EL (cell line): ENCODE results near the gene TRPM8.

Source experiments
- DNase-seq: peaks from one replicate; pipeline ENCODE4 v3.0.0-alpha.2; 2016

TRPM8 gene

DNA sequence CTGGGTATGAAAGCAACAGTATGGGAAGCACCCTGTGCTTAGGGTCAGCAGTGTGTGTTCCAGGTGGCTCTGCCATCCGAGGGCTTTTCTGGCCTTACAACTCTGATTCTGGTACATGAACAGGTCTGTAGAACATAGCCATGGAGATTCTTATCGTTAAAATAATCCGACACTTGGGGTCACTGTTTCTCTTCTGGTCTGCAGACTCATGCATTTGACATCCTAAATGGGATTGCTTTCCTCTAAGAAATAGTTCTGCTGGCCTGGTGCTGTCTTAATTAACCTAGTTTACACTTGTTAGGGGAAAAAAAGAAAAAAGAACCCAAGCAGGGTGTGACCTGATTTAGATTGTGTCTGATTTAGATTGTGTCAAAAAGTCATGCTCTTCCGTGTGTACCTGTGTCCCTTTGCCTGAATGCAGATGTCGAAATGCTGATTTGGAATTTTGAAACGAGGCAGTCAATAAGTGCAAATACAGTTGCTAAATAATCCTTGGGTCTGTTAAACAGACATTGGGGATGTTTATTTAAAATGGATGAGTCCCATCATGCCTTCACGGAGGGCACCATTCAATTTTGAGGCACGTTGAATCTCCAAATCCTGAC, 59.6 kb downstream of the TRPM8 start:
- peak; percentile 69 for DNase-seq

DNA sequence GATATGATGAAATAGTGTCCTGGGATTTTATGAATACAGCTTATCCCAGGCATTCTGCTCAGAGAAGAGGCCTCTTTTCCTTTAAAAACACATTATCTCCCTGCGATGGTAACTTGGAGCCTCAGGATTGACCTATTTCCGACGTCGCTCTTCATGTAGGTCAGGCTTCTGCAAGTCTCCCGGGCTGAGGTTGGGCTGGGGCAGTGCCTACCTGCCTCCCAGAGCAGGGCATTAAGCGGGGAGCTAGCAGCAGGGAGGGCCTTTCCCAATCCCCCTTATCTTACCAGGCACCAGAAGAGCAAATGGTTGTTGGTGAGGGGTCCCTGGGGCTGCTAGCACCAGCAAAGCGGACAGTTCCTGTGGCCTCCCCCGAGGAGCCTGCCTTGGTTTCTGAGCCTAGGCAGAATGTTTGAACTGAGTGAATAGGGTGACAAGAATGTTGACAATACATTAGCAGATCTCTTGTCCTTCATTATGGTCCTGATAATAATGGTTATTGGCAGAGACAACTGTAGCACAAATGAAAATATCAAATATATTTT, 60.2 kb downstream of the TRPM8 start:
- no peak for DNase-seq

DNA sequence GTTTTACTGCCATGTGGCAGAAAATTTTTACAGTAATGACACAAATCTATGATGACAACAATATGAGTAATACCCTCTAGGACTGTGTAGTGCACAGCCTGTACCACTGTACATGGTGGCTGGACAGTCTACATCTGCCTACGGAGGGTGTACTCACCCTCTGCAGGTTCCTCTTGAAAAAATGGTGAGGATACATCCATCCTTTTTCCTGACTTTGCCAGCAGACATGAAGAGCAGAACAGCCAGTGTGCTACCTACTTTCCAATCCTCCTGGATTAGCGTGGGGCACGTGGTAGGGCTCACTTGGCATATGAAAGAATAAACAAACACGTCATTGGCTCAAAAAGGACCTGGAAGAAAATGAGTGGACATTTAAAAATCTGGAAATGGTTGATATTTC, 62.6 kb downstream of the TRPM8 start:
- peak; percentile 33 for DNase-seq

DNA sequence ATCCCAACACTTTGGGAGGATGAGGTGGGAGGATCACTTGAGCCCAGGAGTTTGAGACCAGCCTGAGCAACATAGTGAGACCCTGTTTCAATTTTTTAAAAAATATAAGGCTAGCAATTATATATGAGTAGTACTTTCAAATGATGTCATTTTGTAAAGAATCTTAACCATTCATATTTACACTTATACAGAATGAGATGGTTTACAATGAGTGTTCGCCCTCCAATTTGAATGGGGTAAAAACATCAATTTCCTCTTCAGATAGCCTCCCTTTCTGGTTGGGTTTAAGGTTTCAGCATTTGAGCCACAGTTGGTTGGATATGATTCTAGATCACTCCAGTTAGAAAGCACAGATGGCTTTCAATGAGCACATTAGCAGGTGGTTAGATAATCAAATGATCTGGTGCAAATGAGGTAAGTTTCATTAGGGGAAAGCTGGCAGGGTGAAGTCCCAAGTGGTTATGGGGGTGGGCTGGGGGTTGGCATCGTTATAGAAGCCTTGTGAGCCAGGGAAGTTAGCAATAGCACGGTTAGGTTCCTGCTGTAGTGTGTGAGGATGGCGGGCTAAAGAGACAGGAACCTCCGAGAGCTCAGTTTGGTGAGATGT, 63.9 kb downstream of the TRPM8 start:
- no peak for DNase-seq

DNA sequence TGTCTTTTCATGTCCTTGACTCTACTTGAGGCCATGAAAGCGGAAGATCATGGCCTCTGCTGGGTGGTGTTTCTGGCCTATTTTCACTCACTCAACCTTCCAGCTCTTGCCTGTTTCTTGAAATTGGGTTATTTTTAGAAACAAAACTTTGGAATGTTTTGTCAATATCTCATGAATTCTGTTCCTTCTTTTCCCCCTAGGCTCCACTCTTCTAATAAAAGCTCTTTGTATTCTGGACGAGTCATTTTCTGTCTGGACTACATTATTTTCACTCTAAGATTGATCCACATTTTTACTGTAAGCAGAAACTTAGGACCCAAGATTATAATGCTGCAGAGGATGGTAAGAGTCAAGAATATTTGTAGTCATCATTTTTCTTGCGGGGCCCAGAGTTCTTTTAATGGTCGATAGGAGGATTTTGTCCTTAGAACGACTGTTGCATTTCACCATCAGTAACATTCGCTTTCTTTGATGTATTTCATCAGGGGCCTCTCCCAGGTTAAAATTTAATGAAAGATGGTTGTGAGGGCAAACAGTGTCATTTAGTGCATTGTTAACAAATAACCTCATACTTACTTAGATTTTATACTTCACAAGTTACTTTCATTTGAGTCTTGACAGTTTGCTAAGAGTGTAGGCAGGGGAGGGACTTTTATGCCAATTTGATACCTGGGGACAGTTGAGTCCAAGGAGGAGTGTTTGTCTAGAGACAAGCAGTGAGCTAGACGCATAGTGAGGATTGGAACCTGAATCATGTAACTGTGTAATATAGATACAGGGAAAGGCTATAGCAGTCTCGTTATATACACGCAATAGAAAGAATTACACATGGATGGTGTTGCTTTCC, 64.6 kb downstream of the TRPM8 start:
- no peak for DNase-seq

DNA sequence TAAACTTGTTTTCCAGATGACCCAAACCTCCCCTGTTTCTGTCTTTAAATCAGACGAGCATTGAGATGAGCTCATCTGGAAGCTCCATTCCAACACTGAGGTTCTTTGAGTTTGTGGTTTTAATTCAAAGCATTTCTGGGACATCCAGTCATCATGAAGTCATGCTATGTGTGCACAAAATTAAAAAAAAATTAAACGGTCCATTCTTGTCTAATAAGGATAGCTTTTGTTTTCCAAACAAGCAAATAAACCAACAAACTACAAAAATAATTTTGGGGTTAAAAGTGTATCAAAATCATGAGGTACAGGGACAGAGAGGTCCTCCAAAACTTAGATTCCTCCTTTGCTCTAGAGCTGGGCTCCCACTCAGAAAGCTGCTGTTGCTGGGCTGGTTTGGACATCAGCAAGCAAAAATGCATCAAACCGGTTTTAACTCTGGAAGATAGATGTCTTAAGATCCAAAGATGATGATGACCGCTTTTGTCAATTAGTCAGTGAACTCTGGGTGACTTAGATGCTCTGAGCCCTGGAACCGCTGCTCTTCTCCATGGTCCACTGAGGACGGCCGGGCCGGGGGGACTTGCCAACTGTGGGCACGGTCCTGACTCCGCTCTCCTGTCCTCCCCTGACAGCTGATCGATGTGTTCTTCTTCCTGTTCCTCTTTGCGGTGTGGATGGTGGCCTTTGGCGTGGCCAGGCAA, 65.4 kb downstream of the TRPM8 start:
- DNase-seq, result peak; percentile 93

DNA sequence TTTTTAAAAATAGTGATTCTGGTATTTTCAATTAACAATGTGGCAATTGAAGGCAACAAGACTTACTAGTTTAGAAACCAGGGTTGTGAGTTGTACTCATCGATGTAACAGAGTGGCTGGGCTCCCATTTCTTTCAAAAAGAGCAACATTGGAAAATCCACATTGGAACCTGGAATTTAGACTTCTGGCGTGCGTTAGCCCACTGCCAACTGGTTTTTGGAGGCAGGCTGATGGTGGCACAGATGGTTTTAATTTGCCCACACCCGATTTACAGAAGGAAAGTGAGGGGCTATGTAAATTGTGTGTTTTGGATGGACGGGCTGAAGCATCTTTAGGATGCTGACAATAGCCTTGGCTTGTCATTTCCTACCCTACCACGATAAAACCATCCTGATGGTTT, 66.3 kb downstream of the TRPM8 start:
- no peak for DNase-seq

DNA sequence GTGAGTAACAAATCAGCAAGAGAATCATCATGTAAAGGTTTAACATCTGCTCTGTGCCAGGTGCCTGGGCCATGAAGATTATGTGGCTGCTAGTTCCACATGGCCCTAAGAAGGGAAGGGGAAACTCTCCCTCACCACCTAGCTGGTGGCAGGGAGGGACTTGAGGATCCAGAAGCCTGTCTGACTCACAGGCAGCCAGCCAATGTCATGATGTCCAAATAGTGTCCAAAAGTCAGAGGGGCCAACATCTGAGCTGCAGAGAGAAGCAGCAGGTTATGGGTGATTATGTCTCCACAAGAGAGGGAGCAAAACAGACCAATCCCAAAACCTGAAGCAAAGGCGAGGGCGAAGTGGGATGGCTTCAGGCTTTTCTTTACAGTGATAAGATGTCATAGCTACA, 71.4 kb downstream of the TRPM8 start:
- no peak for DNase-seq

DNA sequence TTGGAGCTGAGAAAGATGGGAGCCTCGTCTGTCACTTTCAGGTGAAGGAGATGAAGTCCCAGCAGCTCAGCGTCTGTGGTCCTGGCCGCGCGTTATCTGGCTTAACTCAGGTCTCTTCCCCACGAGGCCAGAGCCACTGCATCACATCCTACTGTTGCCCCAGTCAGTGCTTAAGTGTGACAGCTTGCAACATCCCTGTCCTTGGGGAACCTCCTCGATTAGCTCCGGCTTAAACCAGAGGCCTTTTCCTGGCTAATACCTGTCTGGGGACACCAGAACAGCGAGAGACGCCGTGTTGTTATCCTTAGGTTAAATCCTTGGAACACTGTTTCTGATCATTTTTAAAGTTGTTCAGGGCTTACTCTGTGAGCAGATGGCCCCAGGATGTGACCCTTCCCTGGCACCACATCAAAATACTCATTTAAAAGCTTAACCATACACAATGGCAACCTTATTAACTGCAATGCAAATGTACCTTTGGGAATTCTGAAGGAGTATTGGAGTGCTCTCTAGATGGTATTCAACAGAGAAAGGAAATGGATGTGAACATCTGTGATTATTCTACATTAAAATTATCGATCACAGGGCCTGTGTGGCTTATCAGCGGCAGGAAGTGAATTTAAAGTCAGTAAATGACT, 72.2 kb downstream of the TRPM8 start:
- no peak for DNase-seq

DNA sequence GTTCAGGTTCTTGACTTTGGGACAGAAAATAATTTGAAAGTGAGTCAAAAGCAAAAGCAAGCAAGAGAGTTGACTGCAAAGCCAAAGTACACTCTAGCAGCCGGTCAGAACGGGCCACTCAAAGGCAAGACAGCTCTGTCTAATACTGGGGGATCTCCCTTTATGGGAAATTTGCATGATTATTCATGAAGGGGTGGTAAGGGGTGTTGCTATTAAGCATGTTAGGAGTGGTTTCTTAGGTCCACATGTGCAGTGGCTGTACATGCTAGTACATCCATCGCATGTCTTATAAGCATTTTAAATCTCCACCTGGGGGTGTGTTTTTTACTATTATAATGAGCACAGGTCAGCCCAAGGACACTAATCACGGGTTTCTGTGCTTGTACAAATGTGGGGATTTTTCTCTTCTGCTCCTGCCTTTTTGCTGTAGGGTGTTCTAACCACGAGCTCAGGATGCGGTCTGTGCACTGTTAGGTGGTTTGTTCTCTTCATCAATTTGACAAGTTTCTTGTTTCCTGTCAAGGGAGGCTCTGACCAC, 73.2 kb downstream of the TRPM8 start:
- DNase-seq, result no peak

DNA sequence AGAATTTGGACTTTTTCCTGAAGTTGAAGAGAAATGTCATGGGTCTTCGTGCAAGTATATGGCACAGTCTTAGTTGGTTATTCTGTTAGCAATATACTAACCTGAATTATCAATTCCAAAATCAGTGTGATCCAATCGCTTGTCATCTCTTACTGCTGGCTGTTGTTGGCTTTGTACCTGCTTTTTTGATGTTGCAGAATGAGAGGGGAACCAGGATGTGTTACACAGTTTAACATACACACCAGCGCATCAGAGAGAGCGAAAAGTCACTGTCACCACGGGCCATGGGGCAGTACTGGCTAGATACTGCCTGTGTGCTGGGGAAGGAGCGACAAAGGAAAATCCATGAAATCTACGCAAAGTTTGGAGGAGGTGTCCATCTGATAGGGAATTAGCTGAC, 74.0 kb downstream of the TRPM8 start:
- no peak for DNase-seq

DNA sequence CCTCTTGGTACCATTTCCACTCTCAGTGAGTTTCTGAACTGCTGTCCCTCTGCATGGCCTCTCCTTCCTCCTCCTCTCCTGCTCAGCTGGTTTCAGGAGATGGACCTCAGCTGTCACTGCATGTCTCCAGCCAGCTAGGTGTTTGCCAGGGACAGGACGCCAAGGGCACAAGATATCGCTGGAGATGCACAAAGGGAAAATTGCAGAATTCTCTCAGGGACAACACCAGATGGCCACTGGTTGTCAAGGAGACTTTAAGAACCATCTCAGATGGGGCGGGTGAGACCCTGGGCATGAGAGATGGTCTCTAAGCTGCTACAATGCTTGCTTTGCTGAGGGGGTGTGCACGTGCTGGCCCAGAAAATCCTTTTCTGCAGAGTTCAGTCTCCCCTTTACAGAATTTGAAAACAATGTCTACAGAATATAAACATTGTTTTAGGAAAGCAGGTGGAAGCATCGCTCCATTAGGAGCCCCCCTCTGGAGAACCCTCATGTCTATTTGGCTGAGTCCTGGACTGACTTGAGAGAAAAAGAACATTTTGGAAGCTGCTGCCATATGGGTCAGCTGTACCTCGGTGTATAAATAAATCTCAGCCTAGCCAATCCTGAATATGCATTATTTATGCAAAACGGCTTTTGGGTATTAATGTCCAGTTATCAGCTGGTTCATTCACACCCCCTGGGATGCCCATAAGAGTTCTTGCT, 75.5 kb downstream of the TRPM8 start:
- no peak for DNase-seq

DNA sequence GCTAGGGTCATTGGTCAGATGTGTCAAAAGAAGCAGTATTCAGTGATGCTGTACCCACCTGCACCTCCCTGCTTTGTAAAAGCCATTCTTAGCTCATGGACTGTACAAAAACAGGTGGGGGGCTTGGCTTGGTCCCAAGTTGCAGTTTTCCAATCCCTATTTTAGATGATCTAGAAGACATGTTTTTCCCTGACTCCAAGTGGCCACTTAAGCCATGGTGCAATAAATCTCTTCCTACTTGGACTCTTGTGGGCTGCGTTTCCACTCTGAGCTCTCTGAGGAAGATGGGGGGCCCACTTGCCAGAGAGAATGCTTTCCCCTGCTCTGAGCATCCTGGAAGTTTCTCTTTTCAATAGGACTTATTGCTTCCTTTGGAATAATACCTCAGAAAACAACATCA, 76.3 kb downstream of the TRPM8 start:
- no peak for DNase-seq

DNA sequence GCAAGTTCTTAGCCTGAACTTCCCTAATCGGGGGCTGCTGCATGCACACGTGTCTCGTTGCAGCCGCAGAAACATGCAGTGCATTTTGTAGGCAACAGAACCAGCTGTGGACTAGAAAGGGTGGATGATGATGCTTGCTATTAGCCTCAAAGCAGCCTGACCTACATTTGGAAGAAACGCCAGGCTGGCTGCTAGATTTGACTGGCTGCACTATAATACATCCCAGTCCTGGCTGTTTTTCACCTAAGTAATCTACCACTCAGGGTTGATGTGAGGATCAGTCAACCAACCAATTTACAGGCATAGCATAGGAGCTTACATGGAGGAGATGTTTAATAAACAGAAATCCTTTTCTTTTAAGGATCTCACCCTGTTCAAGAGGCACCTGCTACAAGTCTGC, 77.0 kb downstream of the TRPM8 start:
- no peak for DNase-seq

DNA sequence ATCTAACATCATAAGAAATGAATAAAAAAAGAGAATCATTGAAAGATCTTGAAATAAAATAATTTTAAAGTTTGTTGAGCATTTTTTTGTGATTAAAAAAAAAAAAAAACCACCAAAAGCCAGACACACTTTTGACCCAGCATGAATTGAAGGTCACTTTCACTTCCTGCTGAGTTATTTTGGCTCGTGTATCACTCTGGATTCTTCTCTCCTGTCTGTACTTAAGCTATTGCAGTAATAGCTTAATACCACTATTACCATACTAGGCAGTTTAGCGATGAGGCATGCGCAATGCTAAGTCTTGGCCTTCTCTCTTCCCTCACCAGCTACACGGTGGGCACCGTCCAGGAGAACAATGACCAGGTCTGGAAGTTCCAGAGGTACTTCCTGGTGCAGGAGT, 78.8 kb downstream of the TRPM8 start:
- DNase-seq, result no peak

DNA sequence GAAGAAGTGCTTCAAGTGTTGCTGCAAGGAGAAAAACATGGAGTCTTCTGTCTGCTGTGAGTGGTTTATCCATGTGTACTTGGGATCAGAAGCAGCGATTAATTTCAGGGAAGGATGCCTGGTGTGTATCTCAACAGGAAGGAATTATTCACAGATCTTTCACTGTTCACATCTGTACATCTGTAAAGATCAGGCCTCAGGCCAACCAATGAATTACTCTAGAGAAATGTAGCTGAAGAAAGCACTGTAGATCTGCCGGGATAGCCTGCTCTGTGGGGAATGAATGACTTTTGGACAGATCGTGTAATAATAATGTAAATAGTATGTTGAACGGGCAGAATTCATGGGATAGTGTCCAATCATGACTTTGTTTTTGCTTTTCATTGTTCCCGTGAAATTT, 79.3 kb downstream of the TRPM8 start:
- no peak for DNase-seq

DNA sequence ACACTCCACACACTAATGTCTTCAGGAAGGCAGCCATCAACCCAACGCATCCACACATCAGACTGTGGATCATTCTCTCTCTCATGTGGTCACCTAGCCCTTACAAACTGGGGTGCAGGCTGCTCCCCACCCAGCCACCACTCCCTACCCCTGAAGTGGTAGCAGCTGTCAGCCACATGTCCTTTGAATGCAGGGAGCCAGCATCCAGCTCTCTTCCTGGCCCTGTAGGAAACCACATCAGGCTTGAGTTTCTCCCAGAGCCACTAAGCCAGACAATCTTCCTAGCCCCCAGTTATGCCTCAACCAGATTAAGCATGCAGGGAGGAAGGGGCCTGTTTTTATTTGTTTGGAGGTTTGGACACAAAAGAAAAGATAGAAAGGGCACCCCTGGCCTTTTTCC, 80.5 kb downstream of the TRPM8 start:
- no peak for DNase-seq

DNA sequence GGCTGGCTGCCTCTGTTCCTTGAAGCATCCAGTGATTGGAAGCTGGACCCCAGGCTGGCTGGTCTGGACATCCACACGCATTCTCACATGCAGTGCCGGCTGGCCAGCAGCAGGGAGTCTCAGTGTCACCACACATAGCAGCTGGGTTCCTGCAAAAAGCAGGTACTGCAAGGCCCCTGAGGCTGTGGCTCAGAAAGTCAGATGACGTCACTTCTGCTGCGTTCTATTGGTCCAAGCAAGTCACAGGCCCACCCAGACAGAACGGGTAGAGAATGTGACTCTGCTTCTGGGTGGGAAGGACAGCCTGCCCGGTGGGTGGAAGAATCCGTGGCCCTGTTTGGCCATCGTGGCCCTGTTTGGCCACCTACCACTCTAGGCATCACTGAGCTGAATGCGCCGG, 82.0 kb downstream of the TRPM8 start:
- DNase-seq, result no peak

DNA sequence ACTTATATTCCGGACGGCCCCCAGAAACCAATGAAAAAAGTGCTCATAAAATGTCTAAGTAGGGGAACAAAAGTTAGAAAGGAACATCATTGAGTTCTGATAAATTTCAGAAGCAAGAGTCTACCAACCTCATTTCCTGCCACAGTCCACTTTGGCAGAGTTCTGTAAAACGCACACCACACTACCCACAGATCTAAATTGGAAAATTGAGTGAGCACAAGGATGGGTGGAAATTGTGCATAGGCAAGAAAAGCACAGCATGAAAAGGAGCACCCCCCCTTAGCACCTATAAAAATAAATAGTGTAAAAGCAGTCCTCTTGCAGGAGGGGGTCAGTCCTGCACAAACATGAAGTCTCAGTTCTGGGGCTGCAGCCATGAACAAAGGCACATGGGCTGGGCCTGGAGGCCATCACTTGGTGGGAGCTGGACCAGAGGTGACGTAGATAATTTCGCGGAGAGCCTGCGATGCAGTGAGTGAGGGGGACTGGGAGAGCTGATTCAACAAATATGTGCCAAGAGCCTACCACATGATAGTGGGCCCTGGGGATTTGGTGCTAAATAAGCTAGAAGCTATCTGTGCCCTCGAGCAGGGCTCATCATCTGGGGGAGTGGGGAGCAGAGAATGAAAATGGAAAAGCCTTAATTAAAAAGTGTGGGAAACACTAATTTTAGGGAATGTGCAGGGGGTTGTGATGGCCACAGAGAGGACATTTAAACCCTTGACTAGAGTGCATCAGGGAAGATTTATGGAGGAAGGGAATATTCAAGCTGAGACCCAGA, 84.4 kb downstream of the TRPM8 start:
- DNase-seq, result no peak

DNA sequence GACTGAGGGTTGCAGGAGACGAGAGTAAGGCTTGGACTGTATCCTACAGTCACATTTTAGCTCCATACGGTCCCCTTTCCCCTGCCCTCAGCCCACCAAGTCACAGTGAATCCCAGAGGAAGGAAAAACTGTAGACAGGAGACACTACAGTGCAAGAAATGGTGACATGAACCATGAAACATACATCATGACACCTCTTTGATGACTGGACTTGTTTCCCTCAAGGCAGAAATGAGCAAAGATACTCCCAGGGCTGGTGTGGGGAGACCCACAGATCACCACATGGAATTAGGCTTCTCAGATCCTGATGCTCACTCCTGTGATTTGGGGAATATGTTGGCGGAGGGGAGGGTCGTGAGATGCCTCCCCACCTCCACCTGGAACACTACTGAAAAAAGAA, 85.1 kb downstream of the TRPM8 start:
- DNase-seq, result no peak

DNA sequence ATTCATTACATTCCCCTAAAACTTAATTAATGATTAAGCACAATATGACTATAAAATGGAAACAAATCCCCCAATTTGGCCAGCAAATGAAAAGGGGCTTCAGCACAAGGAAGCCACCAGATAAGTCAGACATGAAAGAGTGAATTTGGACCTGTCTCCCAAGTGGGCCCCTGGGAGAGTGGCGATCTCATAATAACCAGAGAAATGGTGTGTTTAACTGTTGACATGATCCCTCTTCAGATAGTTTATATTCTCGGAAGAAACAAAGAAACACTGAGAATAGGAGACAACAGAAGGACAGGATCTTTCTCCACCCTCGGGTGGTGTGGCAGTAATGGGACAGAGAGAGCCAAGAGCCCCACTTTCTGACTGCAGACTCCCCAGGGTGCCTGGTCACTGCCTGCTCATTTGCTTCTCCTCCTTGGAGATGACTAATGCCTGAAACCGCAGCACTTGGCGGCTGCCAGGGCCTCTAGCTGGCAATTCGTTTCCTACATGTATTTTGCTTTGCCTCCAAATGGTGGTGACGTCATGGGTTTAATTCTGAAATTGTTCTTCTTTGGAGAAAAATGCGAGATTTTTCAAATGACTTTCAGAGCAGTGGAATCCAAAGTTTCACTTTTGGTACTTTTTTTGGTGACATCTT, 86.9 kb downstream of the TRPM8 start:
- peak; percentile 96 for DNase-seq
